ENCODE results near the gene PLA2G6. TPM values are rescaled to one million over a fixed set of nuclear protein-coding genes. Genes with fewer than 3 reads are reported as not detected.

PLA2G6 gene
- total and polyA plus RNA-seq, 2 of the 8 experiments (the other 6 are each of a cell fraction or from before 2014, with no cell fraction given), result 13.2 to 21.0 TPM

DNA sequence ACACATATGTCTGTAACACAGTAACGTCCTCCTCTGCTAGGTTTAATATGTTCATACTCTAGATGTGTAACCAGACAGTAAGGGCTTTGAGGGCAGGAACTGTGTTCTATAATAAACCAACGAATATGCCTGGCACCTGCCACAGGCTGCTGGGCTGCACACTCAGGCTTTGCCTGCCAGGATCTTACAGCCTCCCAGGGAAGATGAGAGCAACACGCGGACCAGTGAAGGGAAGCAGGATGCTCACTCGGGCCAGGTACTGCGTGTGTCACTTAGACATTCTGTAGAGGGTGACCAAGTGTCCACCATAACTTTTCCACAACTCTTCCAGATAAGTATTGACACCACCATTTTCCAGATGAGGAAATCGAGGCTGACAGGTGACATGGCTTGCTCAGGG, 49.5 kb downstream of the PLA2G6 start:
- POLR2A ChIA-PET (ENCODE audit: partially characterized antibody), result interaction anchor here (1.1 to 1.7 kb wide), 2 partner anchors 10 to 66 kb away, joined by 3 to 4 read pairs; no protein-coding TSS in a partner anchor
- H2AFZ ChIP-seq (ENCODE audit: low read length), result no peak overlapping the region
- no peak for FAIRE-seq
- TF ChIP-seq, protein P1, sequence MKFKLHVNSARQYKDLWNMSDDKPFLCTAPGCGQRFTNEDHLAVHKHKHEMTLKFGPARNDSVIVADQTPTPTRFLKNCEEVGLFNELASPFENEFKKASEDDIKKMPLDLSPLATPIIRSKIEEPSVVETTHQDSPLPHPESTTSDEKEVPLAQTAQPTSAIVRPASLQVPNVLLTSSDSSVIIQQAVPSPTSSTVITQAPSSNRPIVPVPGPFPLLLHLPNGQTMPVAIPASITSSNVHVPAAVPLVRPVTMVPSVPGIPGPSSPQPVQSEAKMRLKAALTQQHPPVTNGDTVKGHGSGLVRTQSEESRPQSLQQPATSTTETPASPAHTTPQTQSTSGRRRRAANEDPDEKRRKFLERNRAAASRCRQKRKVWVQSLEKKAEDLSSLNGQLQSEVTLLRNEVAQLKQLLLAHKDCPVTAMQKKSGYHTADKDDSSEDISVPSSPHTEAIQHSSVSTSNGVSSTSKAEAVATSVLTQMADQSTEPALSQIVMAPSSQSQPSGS (IDR thresholded peaks at IDR 0.05; ENCODE audit: low read length), result no peak
- TF ChIP-seq, protein P2, sequence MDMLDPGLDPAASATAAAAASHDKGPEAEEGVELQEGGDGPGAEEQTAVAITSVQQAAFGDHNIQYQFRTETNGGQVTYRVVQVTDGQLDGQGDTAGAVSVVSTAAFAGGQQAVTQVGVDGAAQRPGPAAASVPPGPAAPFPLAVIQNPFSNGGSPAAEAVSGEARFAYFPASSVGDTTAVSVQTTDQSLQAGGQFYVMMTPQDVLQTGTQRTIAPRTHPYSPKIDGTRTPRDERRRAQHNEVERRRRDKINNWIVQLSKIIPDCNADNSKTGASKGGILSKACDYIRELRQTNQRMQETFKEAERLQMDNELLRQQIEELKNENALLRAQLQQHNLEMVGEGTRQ (IDR thresholded peaks at IDR 0.05; ENCODE audit: low read length), result no peak
- TF ChIP-seq TEAD4 (IDR thresholded peaks at IDR 0.05; ENCODE audit: low read depth, low read length) (no peak), ZNF274 (IDR thresholded peaks at IDR 0.05; ENCODE audit: borderline replicate concordance, extremely low read depth, low read length) (no peak), RAD21 (IDR thresholded peaks at IDR 0.05 in 1 of 2, conservative IDR thresholded peaks at IDR 0.05 in 1 of 2; ENCODE audit: low read depth in 2 of 2, low read length in 2 of 2) (no peak), CBX5 (IDR thresholded peaks at IDR 0.05; ENCODE audit: low read depth, low read length) (no peak), PHF8 (conservative IDR thresholded peaks at IDR 0.05; ENCODE audit: low read depth, low read length) (no peak)
- TF ChIP-seq, protein P3, sequence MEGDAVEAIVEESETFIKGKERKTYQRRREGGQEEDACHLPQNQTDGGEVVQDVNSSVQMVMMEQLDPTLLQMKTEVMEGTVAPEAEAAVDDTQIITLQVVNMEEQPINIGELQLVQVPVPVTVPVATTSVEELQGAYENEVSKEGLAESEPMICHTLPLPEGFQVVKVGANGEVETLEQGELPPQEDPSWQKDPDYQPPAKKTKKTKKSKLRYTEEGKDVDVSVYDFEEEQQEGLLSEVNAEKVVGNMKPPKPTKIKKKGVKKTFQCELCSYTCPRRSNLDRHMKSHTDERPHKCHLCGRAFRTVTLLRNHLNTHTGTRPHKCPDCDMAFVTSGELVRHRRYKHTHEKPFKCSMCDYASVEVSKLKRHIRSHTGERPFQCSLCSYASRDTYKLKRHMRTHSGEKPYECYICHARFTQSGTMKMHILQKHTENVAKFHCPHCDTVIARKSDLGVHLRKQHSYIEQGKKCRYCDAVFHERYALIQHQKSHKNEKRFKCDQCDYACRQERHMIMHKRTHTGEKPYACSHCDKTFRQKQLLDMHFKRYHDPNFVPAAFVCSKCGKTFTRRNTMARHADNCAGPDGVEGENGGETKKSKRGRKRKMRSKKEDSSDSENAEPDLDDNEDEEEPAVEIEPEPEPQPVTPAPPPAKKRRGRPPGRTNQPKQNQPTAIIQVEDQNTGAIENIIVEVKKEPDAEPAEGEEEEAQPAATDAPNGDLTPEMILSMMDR (IDR thresholded peaks at IDR 0.05; ENCODE audit: control extremely low read depth in 1 of 3, insufficient read depth in 1 of 3, low read depth in 1 of 3, low read length in 3 of 3), result no peak

More for the DNA sequence above, 49.5 kb downstream of the PLA2G6 start:
- Histone ChIP-seq H2BK20ac (ENCODE audit: low read length) (no peak overlapping the region), H3K27ac (ENCODE audit: low read depth, low read length) (no peak overlapping the region), H3K4me1 (replicated peaks in 1 of 4; ENCODE audit: control insufficient read depth in 3 of 4, insufficient read depth in 4 of 4, low read length in 3 of 4) (no peaks in the 10 kb centered on the region), H2BK120ac (replicated peaks; ENCODE audit: low read depth, low read length) (no peak overlapping the region), H3K27me3 (replicated peaks in 1 of 4; ENCODE audit: control insufficient read depth in 3 of 4, extremely low read depth in 1 of 4, insufficient read depth in 3 of 4, low read length in 3 of 4) (no peaks in the 10 kb centered on the region), H2AK5ac (ENCODE audit: low read depth, low read length) (no peak overlapping the region), H3K9me3 (ENCODE audit: insufficient read depth in 2 of 2, low read depth in 1 of 2, low read length in 1 of 2) (no peaks in the 10 kb centered on the region), H4K5ac (ENCODE audit: insufficient read length, low read depth, low read length) (no peak overlapping the region), H3K9ac (replicated peaks in 1 of 4; ENCODE audit: extremely low read depth in 1 of 4, low read depth in 3 of 4, low read length in 3 of 4) (no peak overlapping the region; a peak in 1 of 7 replicates), H3K4me3 (ENCODE audit: extremely low read depth in 1 of 4, insufficient read depth in 2 of 4, low read depth in 3 of 4, low read length in 4 of 4) (no peak overlapping the region), H4K91ac (replicated peaks; ENCODE audit: insufficient read length, low read length) (no peak overlapping the region), H3K56ac (replicated peaks; ENCODE audit: insufficient read length, low read depth, low read length) (no peak overlapping the region), H3K23ac (ENCODE audit: insufficient read length) (no peak overlapping the region), H3K36me3 (ENCODE audit: control insufficient read depth in 2 of 4, insufficient read depth in 4 of 4, low read length in 3 of 4) (no peaks in the 10 kb centered on the region), H2BK15ac (ENCODE audit: low read length) (no peak overlapping the region), H3K4ac (replicated peaks; ENCODE audit: insufficient read length, low read depth, low read length) (no peak overlapping the region), H3K18ac (ENCODE audit: extremely low read depth, low read length) (no peak overlapping the region), H3K79me2 (ENCODE audit: control insufficient read depth in 1 of 2, insufficient read depth in 2 of 2, low read length in 2 of 2) (no peaks in the 10 kb centered on the region), H3K4me2 (ENCODE audit: insufficient read depth in 1 of 2, low read depth in 2 of 2, low read length in 2 of 2) (no peak overlapping the region), H3K79me1 (ENCODE audit: low read depth, low read length) (no peaks in the 10 kb centered on the region), H2BK12ac (ENCODE audit: low read depth, low read length) (no peak overlapping the region), H3K23me2 (ENCODE audit: low read depth, low read length) (no peaks in the 10 kb centered on the region), H3K14ac (ENCODE audit: insufficient read length) (no peak overlapping the region), H4K8ac (ENCODE audit: extremely low read depth, insufficient read depth, low read length) (no peak overlapping the region), H2BK5ac (ENCODE audit: low read depth, low read length) (no peak overlapping the region), H4K20me1 (replicated peaks in 1 of 2; ENCODE audit: control insufficient read depth in 1 of 2, insufficient read depth in 2 of 2, low read length in 2 of 2) (peaks cover 0 to 4% of the 10 kb centered on the region in 2 experiments)
- CTCF ChIA-PET (ENCODE audit: partially characterized antibody), result interaction anchor here (2.3 kb wide), 1 partner anchor 34 kb away, joined by 5 read pairs; no protein-coding TSS in a partner anchor
- no peak for DNase-seq (ENCODE audit: low read depth in 1 of 2, low spot score in 2 of 2)
- 91% methylated on average over 7 of the region's 7 CpGs; no CpG with 5 or more reads in 1 of the 2 experiments for WGBS, 2 experiments (ENCODE audit: extremely low coverage in 1 of 2, insufficient coverage in 1 of 2, insufficient read length in 1 of 2, insufficient replicate concordance in 2 of 2, low coverage in 1 of 2, low lambda C conversion rate in 2 of 2, missing lambda C conversion rate in 1 of 2)
